ENCODE measurements around the gene KXD1. TPM values are rescaled to one million over a fixed set of nuclear protein-coding genes. Genes with fewer than 3 reads are reported as not detected.

KXD1 gene
- total RNA-seq, result 83.2 and 108 TPM in 2 replicates

GRCh38 chr19:18557411-18558201 is at the start of gene KXD1:
Gene KXD1 (plus strand): TSS chr19:18557870. CDS start chr19:18562057, 4,187 bp downstream.

GRCh38 chr19:18521692-18522123 is 36.0 kb upstream of the KXD1 start, which contains the start of gene ELL:
Gene ELL (minus strand): TSS chr19:18522070. CDS start chr19:18522055, 15 bp downstream.

GRCh38 chr19:18542941-18543813 is 14.5 kb upstream of the KXD1 start, which contains the start of gene FKBP8:
Gene FKBP8 (minus strand): TSS chr19:18543573. CDS start chr19:18541970, 1,603 bp downstream.

GRCh38 chr19:18571564-18572344 is 14.1 kb downstream of the KXD1 start, which contains the start of gene UBA52:
Gene UBA52 (plus strand): TSS chr19:18571857. CDS start chr19:18573301, 1,444 bp downstream.

GRCh38 chr19:18588611-18589379 is 31.1 kb downstream of the KXD1 start, which contains the start of gene REX1BD:
Gene REX1BD (plus strand): TSS chr19:18588798. CDS start chr19:18588802, 4 bp downstream.

GRCh38 chr19:18606281-18607225 is 48.9 kb downstream of the KXD1 start, which contains the start of gene CRLF1:
Gene CRLF1 (minus strand): TSS chr19:18606799. CDS start chr19:18606656, 143 bp downstream.

GRCh38 chr19:18612772-18613588 is 55.3 kb downstream of the KXD1 start, which contains the start of gene TMEM59L:
Gene TMEM59L (plus strand): TSS chr19:18612870. CDS start chr19:18612959, 89 bp downstream.

Other genes starting within 250 kb of the KXD1 start
- gene LSM4, start 234.8 kb upstream of the KXD1 start, total RNA-seq, result 152 and 205 TPM in 2 replicates
- gene PGPEP1, start 217.3 kb upstream of the KXD1 start, total RNA-seq, result 9.3 and 10.2 TPM in 2 replicates
- gene GDF15, start 171.7 kb upstream of the KXD1 start, total RNA-seq, result 1.4 and 4.7 TPM in 2 replicates
- not detected in 2 replicates for gene LRRC25, start 160.2 kb upstream of the KXD1 start, total RNA-seq
- gene SSBP4, start 138.5 kb upstream of the KXD1 start, total RNA-seq, result 44.8 and 56.0 TPM in 2 replicates
- 13.7 and 23.2 TPM in 2 replicates for gene ISYNA1, start 119.7 kb upstream of the KXD1 start, total RNA-seq
- 15.5 and 17.3 TPM in 2 replicates for gene ELL, start 35.8 kb upstream of the KXD1 start, total RNA-seq
- gene FKBP8, start 14.3 kb upstream of the KXD1 start, total RNA-seq, result 317 and 331 TPM in 2 replicates
- gene UBA52, start 14.0 kb downstream of the KXD1 start, total RNA-seq, result 980 and 1,286 TPM in 2 replicates
- 42.0 and 55.3 TPM in 2 replicates for gene REX1BD, start 30.9 kb downstream of the KXD1 start, total RNA-seq
- gene CRLF1, start 48.9 kb downstream of the KXD1 start, total RNA-seq, result 0.87 and 3.1 TPM in 2 replicates
- gene TMEM59L, start 55.0 kb downstream of the KXD1 start, total RNA-seq, result not detected in 2 replicates
- gene KLHL26, start 79.2 kb downstream of the KXD1 start, total RNA-seq, result 0.79 and 1.3 TPM in 2 replicates
- 1.5 and 2.7 TPM in 2 replicates for gene CRTC1, start 125.8 kb downstream of the KXD1 start, total RNA-seq
- under 0.01 TPM in 1 of 2 replicates, not detected in the other for gene COMP, start 233.4 kb downstream of the KXD1 start, total RNA-seq